NCI-H2196 treated with DMSO at 0.1 percent for 48 hours (cell line): Measurements from ENCODE around the gene HMSD.

Source experiments
- DNase-seq: peaks from one replicate; lab custom pipeline; 2025; ENCODE audit not compliant: unreplicated experiment; lab: John Stamatoyannopoulos, UW

Gene HMSD

GRCh38 chr18:63953811-63954210 is 4.7 kb downstream of the HMSD start:
- DNase-seq = no peak

- DNase-seq = no peak
Measured at GRCh38 chr18:63956755-63957154, 7.7 kb downstream of the HMSD start.

- DNase-seq = no peak
Measured at GRCh38 chr18:63960891-63961290, 11.8 kb downstream of the HMSD start.

GRCh38 chr18:63961435-63961980 is 12.4 kb downstream of the HMSD start:
- no peak for DNase-seq

DNA sequence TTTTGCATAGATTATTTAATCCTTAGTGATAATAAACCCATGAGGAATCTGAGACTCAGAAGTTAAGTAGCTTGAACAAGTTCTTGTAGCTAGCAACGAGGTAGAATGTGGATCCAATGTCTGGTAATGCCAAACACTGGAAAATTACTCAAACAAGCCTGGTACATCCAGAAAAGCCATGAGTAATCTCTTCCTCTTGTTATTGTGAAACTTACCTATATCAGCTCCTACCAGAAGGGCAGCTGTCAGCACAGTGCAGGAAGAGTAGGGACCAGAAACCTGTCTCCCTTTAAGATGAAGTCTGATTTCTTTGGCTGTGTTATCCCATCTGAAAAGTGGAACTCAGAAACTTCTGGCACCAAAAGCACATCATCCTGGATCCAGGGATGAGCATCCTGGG is 13.0 kb downstream of the HMSD start:
- no peak for DNase-seq

- peak; percentile 29 for DNase-seq
Measured at GRCh38 chr18:63963615-63964256, 14.6 kb downstream of the HMSD start.

- DNase-seq = no peak
Measured at GRCh38 chr18:63964908-63965307, 15.8 kb downstream of the HMSD start.

GRCh38 chr18:63965716-63966330 is 16.7 kb downstream of the HMSD start:
- no peak for DNase-seq

DNA sequence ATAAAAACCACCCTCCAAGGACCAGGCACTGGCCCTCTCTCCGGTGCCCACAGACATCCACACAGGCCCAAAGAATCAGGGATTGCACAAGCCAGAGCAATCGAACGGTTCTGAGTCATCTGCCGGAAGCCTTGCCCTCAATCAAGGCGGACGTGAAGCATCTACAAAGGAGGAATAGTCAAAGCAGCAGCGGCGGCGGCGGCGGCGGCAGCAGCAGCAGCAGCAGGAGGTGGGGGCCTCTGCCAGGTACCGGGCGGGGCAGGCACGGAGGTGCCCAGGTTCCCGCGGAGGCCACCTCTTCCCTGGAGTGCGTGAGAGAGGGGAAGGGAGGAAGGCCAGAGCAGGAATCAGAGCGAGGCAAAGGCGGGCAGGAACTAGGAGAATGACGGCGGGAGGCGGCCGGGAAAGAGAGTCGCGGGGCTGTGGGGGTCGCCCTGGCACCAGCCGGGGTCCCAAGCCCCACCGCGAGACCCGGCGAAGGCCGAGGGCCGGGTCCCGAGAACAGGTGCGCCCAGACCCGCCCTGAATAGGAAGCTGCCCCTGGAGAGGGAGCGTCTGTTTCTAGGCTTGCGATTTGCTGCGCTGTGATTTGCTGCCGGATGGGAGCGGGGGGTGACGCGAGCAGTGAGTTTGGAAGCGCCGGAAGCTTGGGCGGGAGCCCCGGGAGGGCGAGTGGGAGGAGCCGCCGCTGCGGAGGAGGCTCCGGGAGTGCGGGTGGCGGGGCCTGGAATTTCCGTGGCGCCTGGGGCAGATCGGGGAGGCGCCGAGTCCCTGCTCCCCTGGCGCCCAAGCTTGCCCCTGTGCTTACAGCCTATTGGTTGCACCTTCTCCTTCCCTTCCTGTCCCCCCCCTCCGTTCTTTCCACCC is 21.1 kb downstream of the HMSD start, which contains the start of gene SERPINB8:
SERPINB8 (plus strand) TSS at position 140 of the 867 bp plus-strand sequence. CDS start 8,228 bp downstream, outside the sequence.
- DNase-seq = peak; percentile 94

DNA sequence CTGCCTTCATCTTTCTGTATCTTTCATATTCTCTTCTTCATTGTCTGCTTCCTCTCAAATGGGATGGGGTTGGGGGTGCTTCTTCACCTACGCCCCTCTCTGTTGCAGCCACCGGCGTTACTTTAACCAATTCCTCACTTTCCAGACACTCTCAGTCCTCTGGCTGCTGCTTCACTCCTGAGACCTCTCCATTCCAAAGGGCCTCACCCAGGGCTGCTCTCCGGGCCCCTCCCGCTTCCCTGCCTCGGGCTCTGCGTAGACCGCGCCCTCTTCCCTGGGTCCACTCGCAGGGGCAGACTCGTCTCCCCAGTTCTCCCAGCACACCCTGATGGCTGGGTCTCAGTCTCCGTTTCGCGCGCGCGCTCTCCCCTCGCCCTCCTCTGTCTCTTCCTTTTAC is 21.7 kb downstream of the HMSD start:
- peak; percentile 50 for DNase-seq

DNA sequence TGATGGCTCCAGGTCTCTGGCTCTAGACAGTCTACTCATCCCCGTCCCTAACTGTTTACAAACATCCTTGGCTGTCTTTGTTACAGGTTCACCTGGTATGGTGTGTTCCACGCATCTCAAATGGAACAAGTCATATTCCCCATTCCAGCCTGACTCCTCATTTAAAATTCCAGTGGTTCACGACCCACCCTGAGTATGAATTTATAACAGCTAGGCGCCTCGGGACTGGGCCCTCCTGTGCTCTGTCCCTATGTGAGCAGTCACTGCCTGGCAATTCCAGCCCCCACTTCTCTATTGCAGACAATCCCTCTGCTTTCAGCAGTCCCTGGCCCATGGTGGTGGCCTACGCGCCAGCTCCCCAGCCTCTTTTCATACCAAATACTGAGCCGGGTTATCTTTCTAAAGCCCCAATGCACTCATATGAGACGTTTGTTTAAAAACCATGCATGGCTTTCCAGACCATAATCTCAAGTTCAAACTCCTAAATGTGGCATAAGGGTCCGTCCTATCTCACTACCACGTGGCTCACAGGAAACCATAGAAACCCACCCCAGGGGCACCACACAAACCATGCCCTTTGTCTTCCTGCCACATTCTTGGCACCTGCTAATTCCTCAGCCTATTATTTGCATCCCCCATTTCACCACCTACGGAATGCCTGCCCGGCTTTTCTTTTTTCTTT is 22.4 kb downstream of the HMSD start:
- DNase-seq = no peak

DNA sequence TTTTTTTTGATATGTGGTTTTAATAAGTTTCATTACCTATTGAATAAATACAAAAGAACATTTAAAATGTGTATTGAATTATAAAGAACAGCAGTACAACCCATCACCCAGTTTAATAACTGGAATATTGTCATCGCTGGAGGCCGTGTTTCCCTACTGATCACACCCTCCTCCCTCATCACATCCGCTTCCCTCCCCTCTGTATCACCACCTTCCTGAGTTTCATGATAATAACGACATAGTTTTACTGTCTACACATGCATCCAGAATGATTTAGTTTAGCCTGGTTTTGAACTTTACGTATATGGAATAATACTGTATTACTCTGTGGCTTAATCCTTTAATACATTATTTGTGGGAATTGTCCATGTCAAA is 22.9 kb downstream of the HMSD start:
- no peak for DNase-seq

DNA sequence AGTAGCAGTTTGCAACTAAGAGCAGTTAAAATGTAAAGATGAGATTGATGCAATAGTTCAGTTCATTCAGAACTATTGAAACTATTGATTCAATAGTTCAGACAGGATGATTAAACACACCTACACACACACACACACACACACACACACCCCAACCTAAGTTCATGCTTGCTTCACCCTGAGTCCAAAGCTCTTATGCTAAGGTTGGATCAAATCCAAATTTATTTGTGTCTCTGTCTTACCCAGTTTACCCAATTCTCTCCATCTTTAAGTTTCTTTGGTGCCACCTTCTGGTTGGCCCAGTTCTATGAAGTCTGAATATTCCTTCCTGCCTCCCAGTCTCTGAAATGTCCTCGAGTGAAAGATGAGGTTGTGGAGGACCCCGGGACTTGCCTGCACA is 25.9 kb downstream of the HMSD start:
- no peak for DNase-seq

DNA sequence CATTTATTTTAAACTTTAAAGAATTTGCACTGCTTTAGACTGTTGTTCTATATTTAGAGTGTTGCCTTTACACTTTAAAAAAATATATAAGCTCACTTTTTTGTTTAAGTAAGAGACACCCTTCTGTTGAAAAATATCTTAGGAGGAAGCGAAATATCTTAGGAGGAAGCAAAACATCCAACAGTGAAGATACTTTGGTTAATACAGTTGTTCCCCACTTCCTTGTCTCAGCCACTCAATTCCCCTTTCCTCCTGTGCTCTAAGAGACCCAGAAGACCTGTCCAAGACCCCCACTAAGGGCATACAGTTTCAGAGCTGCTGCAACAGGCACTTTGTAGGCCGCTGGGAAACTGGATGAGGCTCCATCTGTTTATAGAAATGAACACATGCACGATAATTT is 26.5 kb downstream of the HMSD start:
- DNase-seq = no peak

DNA sequence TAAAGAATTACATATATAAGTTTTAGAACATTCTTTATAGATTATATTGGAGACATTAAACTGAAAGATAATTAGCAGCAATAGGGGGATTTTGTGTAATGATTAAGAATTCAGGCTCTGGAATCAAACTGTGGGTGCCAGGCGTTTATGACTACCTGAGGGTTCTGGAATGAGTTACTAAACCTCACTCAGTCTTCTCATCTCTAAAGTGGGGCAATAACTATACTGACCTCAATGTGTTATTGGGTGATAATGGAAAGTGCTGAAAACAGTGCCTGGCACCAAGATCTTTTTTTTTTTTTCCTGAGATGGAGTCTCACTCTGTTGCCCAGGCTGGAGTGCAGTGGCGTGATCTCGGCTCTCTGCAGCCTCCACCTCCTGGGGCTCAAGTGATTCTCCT is 27.9 kb downstream of the HMSD start:
- no peak for DNase-seq

DNA sequence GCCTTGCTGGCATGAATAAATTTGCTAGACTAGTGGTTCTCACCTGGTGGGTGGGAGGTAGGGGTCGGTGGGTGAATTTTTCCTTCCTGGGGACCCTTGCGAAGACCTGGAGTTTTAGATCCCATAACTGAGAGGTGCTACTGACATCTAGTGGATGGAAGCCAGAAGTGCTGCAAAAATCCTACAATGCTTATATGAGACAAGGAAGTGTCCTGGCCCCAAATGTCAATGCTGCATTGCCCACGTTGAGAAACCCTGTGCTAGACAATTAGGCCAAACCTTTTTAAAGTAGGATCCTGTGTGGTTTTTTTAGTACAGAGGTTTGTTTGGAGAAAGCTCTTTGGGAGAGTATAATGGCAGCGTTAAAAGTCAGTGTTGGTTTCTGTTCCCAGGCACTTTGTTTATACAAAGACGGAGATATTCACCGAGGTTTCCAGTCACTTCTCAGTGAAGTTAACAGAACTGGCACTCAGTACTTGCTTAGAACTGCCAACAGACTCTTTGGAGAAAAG is 30.4 kb downstream of the HMSD start:
- peak; percentile 44 for DNase-seq

- DNase-seq = no peak
Measured at GRCh38 chr18:63980027-63980426, 30.9 kb downstream of the HMSD start.

GRCh38 chr18:63980896-63981460 is 31.9 kb downstream of the HMSD start:
- no peak for DNase-seq

GRCh38 chr18:63981719-63982118 is 32.6 kb downstream of the HMSD start:
- no peak for DNase-seq

- DNase-seq = no peak
Measured at GRCh38 chr18:63982361-63982760, 33.3 kb downstream of the HMSD start.

- no peak for DNase-seq
Measured at GRCh38 chr18:63986885-63987284, 37.8 kb downstream of the HMSD start.
